ENCODE measurements around the gene FAM9C.
"Not testable (repeated sequence)": the region's sequence is repeated elsewhere in the genome, so short reads cannot be mapped to it uniquely, and the experiment has no call there.

Gene FAM9C

DNA sequence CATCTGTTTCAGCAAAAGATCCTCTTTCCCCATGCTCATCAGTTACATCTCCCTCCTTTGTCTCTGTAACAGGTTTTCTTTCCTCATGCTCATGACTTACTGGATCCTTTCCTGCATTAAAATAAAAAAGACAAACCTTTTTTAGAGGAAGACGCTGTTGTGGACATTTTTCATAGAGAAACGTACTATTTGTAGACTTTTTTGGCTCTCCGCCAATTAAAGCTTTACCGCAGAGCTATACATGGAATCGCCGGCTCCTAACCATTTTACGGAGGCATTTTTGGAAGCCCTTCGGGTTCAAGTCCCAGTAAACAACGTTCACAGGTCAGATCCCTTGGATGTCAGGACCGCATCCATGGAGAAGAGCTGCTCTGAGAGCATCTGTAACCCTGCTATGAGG, 1.3 kb downstream of the FAM9C start:
- DNase-seq (ENCODE audit: low read depth in 3 of 3): no peak

DNA sequence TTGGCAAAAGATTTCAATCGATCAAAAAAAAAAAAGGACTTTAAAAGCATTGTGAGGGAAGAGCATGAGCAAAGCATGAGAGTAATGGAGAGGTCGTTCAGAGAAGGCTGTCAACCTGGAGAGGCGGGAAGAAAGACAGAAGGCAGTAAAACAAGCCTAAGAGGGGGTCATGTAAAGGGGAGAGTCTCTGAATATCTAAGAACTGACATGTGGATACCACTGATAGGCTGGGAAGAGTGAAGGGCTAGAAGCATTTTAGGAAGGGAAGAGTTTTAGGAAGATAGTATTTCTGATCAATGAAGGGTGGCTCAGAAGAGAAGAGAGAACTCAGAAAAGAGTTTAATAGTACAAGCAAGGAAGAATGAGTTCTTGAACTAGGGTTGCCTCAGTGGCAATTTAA, 7.5 kb downstream of the FAM9C start:
- DNase-seq (ENCODE audit: low read depth in 3 of 3): no peak

DNA sequence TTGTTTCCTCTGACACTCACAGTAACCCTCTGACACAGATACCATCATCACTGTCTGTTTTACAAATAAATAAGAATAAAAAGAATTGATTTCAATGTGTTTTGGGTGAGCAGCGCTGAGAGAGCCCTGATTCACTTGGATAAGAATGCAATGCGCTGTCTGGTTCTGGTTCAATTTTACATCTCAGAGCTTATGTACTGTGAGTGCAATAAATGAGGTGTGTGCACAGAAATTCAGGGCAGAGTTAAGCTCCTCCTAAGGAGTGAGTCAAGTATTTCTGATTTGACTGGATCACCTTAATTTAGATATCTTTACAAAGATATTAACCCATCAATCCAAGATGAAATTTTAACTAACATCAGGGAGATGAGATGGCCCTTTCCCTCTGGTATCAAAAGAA, 11.2 kb downstream of the FAM9C start:
- DNase-seq (ENCODE audit: low read depth in 3 of 3): no peak

DNA sequence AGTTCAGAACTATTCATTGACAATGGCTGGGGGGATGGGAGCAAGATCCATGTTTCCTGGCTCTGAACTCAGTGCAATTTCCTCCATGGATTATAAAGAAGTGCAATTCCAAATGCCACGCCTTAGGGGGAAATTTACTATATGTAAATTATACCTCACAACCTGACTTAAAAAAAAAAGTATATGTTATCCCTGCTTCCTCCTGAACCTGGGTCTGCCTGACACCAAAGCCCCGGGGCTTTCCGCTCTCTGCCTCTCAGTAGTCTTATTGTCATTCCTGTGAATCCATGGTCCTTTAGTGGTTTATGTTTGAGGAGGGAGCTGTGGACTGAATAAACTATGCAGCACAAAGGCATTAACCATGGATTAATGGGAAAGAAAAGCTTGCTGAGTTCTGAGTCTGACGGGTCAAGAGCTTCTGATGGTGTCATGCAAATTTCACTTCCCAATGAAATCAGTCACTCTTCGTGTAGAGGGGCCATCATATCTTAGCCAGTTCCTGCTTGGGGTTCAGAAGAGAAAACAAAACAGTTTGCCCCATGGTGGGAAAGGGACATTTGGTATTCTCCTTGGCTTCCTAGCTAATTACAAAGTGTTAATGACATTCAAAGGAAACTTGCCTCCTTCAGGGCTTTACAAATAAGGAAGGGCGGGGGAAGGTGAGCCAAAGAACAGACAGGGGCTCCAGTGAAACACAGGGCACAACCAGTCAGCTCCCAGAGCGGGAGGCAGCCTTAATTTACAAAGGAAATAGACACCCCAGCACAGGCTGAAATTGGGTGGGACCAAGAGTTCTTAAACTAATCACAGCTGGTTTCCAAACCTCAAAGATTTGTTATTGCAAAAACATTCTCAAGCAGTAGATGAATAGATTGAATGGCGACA, 14.3 kb downstream of the FAM9C start:
- no peak for DNase-seq (ENCODE audit: low read depth in 3 of 3)

DNA sequence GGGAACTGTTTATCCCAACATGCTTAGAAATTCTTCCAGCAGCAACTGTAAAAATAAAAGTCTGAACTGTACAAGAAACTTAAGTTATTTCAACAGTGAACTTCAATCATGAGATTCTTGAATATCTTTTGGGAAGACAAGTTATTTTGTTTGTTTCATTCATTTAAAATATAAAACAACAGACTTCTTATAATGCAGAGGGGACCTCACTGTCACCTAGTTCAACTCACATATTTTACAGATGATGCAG, 14.9 kb downstream of the FAM9C start:
- DNase-seq (ENCODE audit: low read depth in 3 of 3): no peak

DNA sequence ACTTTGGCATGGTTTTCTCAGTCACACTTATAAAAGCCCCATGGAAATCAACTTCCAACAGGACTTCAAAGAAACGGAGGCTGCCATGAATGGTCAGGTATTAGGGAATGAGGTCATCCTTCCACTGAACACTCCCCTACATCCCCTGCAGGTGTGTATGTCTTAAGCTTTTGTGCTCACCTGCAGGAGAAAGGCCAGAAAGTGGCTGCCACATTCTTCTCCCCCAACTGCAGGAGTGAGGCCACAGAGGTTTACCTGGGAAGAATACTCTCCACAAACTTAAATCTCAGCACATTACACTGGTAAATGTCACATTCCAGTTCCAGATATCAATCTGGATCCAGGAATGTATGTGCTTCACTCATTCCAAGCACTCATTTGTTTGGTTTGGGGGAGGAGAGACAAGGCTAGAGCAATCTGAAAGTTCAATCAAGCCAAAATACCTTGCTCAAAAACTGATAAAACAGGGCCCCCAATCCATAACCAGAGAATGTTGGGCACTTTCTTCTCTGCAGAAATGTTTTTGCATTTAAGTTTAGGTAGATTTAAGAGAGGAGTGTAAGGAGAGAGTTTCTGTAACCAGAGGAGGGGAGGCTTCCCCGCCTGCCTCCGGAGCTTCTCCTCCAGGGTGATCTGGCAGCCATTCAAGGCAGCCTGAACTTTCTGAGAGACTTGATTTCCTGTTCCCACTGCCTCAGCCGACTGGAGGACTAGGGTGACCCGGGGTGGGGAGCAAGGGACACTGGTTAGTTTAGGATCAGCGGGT, 15.4 kb downstream of the FAM9C start:
- no peak for DNase-seq (ENCODE audit: low read depth in 3 of 3)

DNA sequence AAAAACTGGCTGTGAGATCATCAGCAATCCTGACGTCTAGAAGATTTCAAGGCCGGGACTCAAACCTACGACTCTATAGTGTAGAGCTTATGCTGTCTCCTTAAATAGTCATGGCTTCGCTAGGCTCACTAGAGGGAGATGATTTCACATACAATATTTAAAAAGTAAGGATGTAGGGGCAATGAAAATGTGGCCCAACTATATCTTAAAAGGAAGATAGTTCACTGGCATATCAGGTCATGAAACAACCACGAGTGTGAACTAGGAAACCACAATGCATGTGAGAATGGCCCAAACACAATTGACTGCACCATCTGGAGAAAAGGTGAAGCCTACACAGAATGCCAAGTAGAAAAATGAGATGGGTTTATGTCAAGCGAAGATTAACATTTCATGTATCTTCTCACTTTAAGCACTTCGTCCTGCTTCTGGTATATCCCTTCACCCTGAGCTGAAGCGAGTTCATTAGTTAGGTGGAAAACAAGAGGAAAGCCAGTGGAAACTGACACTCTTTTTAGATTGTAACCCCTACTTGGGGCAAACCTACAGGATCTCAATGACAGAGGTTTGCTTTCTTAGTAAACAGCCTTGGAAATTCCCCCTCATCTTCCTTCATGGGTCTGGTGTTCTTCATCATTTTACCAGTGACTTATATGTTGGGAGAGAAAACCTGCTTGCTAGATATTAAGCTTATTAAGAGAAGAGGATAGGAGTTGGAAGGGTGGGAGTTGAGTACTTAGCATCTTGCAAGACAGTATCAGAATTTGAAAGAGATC, 17.4 kb downstream of the FAM9C start:
- no peak for DNase-seq (ENCODE audit: low read depth in 3 of 3)

DNA sequence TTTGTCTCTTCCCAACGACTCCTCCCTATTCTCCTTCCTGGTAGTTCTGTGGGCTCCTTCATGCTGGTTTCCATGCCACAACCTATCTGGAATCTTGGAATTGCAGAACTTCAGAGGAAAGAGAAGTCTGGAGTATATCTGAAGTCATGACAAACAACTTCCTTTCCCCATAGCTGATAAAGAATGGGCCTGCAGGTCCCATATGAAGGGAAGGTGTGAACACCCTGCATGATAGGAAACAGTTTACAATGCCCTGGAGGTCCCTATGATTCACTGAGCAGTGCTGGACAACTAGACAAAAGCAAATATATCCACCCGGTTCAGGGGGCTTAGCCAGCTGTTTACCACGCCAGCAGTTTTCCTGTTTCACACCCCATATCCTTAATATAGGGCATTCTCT, 19.4 kb downstream of the FAM9C start:
- no peak for DNase-seq (ENCODE audit: low read depth in 3 of 3)

DNA sequence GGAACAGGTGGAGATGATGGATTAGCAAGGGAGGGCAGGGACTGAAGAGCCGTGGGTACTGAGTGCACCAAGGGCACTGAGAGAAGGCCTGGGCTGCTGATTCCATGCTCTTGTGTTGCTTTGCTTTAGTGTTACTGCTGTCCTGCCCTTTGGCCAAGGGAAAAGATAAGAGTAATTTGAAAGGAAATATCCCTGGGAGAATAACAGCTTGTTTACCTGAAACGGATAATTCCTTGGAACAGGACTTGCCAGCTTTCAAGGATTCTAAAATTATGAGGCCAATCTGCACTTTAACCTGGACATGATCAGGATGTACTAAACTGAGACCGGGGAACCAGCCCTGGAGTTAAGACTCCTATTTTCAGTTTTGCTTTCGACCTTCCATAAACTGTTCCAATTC, 20.4 kb downstream of the FAM9C start:
- no peak for DNase-seq (ENCODE audit: low read depth in 3 of 3)

DNA sequence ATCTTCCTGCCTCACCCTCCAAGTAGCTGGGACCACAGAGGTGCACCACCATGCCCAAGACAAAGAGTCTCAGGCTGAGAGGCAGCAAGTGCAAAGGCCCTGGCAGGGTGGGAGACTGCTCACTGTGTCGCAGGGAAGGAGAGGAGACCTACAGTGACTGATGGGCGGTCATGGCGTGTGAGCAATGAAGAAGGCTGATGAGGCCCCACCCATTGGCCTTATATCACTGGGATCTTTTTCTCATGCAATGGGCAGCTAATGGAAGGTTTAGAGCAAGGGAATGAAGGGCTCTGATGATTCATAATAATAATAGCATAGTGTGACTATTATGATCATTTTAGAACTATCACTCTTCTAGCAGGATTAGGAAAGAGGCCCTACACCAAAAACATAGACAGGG, 20.9 kb downstream of the FAM9C start:
- DNase-seq (ENCODE audit: low read depth in 3 of 3): no peak

DNA sequence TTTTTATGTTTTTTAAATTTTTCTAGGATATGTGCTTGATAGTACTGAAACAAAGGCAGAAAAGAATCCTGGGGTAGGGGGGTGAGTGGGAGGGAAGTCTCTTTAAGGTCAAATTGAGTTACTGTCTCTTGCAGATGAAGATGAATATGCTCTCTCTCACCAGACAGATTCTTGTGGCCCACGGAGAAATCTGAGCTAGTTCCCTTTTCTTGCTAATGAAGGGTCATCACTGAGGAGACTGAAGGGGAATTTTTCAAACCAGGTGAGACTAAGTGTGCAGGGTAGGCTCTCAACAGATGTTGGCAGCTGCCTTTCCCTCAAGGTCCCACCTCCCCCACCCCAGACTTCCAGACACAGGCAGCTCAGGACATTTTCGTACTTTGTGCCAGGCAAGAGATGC, 21.5 kb downstream of the FAM9C start:
- no peak for DNase-seq (ENCODE audit: low read depth in 3 of 3)

DNA sequence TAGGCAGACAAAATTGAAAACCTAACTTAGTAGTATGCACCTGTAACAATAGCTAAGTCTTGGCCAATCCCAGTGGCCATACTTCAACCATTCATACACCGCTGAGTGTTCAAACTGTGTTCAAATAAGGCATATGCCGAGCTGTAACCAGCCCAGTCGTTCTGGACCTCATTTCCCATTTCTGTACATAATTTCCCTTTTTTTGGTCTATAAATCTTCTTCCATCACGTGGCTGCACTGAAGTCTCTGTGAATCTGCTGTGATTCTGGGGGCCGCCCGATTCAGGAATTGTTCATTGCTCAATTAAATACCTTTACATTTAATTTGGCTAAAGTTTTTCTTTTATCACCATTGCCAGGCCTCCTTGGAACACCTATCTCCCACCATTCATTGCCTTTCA, 27.7 kb downstream of the FAM9C start:
- not testable (repeated sequence) for DNase-seq (ENCODE audit: low read depth in 3 of 3)

DNA sequence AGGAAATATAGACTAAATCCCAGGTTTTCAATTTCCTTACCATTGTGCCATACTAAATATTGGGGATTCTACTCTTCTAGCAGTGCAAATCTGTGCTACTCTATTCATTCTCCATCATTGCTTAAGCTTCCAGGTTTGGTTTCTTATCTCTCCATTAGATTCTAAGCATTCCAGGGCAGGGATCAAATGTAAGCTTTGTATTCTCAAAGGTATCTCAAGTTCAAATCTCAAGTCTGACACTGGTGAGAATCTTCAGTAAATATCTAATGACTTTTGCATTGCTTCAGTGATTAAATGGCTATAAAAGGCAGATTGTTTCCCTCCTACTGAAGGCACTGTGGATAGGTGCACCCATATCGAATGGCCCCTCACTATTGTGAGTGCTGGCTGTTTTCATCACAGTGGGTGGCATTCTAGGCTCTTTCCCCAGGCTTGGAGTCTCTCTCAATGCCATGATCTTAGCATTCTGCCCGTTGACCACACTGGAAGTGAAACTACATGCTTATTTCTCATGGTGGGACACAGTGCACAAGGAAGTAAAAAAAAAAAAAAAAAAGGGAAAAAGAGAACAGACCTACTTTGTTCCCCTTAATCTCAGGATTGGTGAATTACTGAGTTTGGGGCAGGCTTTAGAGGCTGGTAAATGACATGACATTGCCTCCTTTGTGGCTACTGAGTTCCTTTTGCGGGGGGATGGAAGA, 28.7 kb downstream of the FAM9C start:
- DNase-seq (ENCODE audit: low read depth in 3 of 3): no peak

DNA sequence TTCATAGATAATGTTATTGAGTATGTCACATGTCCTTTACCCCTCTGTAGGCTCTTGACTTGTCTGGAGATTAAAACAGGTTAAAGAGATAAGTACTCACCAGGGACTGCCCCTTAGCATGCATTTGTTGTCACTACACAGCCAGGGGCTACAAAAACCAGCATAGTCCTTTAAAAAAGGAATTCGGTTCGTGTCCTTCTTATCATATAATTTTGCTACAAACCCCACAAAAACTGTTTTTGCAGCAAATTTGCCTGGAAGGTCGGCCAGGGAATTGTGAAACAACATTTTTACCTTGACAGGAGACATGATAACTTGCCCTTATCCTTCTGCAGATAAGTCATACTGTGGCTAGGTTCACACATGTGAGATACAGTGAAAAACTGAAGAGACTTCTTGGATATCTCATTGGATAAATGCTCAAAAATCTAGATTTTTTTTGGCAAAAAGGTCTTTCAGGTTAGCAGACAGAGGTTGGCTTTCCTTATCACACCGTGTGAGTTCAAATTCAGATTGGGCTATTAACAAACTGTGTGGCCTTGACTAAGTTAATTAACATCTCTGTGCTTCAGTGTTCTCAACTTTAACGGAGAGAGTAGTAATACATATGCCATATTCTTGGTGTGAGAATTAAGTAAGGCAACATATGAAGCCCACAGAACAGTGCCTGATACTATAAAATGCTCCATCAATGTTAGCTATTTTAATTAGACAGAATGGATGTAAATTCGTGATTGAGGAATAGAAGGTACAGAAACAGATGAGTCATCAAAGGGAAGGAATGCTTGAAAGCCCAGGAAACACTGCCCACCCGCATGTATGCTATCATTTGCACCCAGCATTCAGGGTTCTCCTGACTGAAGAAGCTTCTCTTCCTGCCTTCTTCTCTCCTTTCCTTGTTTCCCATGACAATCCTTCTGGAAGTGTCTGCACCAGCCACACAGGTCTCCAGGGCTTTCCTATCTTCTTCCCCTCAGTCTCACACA, 30.0 kb downstream of the FAM9C start:
- no peak for DNase-seq (ENCODE audit: low read depth in 3 of 3)

DNA sequence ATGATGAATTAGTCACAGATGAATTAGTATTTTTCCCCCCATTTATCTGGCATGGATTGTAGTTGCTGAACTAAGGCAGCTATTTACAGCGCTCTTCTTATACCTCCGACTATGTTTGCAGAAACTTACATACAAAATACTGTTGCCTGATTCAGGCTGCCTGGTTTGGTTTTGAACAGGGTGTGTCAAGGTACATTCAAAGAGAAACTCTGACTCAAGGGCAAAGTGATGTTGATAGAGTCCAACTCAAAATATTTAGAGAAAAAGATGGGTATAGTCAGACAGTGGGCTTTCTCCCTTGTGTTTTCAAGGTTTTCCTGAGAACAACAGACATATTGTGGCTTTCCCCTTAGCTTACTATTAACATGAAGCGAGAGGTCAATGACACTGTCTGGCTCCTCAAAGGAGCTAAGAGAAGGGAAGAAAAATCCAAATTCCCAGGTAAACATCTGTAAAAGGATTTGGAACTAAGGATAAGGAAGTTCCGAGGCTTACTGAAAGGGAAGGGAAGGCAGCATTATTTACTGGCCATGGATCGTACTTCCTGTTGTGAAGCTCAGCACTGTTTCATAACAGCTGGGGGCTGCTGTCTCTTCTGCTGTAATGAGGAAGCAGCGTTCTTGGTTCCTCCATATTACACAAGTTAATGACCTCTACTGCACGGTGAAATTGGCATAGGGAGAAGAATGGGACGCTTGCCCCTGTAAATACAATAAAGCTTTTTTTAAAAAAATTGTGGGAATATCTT, 30.9 kb downstream of the FAM9C start:
- DNase-seq (ENCODE audit: low read depth in 3 of 3): no peak

DNA sequence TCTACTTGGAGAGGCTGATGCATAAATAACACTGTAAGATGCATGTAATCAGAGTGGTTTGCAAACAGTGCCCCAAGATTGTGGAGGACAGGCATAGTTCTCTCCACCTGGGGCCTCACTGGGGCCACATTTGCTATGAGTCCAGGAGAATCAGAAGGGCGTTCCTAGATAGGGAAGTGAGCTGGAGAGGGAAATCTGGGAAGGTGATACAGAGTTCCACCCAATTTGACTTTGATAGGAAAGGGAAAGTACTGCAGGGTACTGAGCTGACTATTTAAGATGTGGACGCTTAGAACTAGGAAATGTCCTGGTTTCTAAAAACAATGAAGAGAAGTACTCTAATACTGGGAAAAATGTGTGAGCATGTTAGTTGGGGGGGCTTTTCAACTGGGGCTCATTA, 33.9 kb downstream of the FAM9C start:
- no peak for DNase-seq (ENCODE audit: low read depth in 3 of 3)

DNA sequence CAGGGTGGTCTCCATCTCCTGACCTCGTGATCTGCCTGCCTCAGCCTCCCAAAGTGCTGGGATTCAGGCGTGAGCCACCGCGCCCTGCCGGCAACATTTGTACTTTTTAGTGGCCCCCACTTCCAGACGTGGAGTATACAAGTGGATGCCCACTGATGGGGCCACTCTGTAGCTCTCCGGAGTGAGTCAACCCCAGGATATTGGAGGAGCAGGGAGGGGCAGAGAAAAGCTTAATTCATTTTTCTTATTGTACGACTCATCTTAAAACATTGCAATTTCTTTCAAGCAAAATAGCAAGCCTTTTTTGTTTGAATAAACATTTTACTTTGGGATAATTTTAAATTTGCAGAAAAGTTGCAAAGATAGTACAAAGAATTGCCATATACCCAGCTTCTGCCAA, 34.6 kb downstream of the FAM9C start:
- DNase-seq (ENCODE audit: low read depth in 3 of 3): no peak

DNA sequence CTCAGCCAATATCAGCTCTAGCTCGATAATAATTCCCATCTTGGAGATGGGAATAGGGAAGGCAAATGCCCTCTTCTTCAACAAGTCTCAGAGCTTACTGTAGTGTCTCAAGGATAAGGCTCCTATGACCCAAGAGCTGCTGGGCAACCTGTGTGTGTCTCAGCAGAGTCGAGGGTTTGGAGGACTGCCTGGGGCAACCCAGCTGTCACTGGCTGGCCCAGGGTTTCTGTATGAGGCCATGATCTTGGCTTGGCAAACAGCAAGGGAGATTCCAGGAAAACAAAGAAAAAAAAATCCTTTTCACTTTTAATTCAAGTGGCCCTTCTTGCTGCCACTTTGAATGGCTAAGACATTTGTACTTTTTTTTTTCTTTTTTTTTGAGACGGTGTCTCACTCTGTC, 35.1 kb downstream of the FAM9C start:
- no peak for DNase-seq (ENCODE audit: low read depth in 3 of 3)

DNA sequence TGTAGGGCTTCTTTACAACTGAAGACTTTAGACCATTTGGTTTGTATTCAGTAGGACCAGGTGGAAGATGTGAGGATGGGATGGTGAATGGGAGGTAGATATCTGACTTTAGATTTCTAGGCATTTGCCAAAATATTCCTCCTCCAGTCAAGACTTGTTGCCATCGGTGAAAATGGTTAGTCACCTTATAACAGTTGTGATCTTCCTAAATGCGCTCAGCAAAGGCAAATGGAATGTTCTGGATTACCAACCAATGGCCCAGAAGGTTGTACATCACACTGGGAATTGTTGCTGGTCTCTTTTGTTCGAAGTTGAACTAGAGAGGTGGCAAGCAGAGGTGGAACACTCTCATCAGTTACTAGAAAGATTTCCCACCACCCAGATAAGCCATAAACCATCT, 35.6 kb downstream of the FAM9C start:
- DNase-seq (ENCODE audit: low read depth in 3 of 3): no peak

DNA sequence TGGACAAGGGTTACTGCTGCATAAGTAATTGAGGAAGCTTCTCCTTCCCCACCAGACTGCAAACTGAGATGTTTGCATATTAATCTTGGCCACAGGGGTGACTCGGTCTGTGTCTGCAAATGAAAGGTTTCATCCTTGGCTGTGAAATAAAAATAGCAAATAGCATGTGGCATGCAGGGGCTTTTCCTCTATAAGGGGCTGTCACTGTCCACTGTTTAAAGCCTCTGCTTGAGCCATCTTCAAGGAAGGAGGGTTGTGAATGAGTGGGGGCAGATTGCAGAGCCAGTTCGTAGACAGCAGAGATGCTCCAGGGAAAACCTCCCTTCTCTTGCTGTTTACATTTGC, 36.3 kb downstream of the FAM9C start:
- no peak for DNase-seq (ENCODE audit: low read depth in 3 of 3)

Measured in stimulated activated CD4-positive, alpha-beta T cell treated with anti-CD3 and anti-CD28 coated beads, TNF-alpha, amount 100 ng/mL, for 48 hours (primary cell).